HG03139 (cell line): ENCODE results near the gene MBNL2.

ENCODE experiments used
- ATAC-seq: cut with Tn5 transposase; IDR thresholded peaks from one replicate; pipeline ENCODE4 v1.9.1; 2021; ENCODE audit not compliant: unreplicated experiment

Gene MBNL2

DNA sequence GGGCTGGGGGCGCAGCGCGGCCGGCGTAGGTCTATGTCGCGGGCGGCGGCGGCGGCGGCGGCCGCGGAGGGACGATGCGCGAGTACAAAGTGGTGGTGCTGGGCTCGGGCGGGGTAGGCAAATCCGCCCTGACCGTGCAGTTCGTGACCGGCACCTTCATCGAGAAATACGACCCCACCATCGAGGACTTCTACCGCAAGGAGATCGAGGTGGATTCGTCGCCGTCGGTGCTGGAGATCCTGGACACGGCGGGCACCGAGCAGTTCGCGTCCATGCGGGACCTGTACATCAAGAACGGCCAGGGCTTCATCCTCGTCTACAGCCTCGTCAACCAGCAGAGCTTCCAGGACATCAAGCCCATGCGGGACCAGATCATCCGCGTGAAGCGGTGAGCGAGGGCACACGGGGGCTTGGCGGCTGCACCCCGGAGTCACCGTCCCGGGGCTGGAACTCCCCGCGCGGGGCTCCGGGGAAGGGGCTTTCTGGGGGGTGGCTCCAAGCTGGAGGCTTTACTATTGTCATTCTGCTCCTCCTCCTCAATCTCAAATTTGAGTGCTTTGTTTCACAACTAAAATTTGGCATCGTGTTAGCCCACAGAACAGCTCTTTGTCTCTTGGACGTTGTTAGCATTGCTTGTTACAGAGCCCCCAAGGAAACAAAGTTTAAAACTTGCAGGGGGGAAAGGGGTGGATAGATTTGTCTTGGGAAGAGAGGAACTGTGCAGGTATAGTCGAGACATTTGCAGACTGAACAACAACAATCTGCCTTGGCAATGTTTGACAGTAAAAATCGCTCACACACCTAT is 212.5 kb downstream of the MBNL2 start:
- ATAC-seq: peak; percentile 1

DNA sequence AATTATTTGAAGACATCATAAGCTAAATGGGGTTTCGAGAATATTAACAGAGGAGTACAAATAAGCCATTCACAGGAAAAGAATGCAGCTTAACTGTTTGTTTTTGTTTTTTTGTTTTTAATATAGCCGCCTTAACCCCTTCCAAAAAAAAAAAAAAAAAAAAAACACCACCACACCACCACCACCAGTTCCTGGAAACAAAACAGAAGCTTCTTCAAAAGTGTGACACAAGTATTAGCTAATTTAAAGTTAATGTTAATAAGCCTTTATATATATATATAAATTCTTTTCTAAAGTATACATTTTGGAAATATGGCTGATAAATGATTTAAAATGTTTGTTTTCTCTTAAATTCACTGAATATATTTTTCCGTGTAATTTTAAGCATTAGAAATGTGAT is 213.2 kb downstream of the MBNL2 start:
- no peak for ATAC-seq

GRCh38 chr13:97435794-97436193 is 213.7 kb downstream of the MBNL2 start:
- ATAC-seq: no peak

GRCh38 chr13:97436845-97437244 is 214.7 kb downstream of the MBNL2 start:
- ATAC-seq: no peak

DNA sequence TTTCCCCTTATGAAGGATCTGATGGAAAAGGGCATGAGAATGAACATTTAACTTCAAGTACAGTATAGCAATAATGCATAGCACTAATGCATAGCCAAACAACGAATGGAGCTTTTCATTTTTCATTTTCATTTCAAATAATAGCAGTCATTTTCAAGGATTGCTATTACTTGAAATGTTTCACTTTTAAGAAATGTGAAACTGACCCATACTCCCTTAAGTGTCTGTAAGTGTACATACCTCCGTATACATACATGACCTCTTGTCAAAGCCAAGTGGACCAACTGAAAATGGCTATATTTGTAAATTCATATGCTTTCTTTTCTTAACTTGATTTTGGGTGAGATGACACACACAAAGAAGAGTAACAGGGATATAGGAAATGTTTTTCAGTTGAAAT is 215.6 kb downstream of the MBNL2 start:
- ATAC-seq: no peak

DNA sequence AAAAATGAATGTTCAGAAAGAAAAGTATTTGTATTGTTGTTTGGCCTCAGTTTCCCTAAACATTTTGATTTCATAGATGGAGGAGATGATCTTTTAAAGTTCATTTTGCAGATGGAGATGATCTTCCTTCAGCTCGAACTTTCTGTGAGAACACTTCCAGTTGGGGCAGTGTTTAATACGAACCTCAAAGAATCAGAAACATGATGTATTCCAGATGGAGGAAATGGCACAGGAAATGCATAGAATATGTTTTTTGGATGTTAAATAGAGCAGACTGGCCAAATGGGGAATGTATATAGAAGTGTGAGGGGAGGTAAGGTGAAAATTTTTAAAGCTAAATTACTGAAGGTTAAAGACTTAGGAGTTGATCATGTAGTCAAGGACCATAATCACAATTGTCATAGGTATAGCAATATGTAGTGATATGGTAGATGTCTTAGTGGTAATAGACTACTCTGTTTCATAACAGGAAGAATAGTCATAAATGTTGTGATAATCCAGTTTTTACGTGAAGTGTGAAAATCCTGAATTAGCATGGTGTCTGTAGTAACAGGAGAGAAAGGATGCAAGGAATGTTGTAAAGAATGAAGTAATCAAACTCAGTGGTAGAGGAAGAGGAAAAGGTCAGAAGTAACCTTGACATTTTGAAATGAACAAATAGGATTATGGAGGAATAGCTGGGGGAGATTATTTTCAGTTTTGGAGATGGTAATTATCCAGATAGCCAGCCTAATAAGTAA is 216.9 kb downstream of the MBNL2 start:
- ATAC-seq: no peak

DNA sequence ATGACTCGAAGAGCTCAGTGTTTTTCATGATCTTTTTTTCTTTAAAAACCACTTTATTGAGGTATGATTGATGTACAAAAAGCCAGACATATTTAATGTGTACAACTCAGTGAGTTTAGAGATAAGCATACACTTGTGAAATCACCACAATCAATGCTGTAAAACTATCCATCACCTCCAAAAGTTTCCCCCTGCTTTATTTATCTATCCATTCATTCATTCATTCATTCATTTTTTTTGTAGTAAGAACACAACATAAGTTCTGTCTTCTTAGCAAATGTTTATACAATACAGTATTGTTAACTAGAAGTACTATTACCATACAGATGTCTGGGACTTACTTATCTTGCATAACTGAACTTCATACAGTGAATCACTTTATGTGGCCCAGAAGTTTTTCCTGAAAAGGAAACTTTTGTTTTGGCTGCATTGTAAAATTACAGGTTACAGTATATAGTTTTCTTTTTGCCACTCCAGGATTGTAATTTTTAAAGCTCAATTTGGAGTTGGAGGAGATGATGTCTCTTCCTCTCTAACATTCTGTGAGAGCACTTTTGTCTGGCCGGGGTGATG is 218.6 kb downstream of the MBNL2 start:
- no peak for ATAC-seq

DNA sequence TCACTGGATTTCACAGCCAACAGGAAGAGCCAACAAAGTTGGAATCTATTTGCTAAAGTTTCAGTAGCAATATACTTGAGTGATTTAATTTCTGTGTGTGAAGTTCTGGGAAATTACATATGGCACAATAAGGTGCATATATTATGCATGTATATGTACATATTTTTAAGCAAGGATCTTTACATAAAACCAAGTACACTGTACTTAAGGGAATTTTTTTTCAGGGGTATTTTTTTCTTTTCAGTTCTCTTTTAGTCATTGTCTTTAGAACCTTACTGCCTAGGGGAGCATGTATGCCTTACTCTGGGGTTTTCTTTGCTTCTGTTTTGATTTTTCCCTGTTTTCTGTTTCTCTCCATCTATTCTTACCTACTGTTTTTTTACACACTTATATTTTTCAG is 219.2 kb downstream of the MBNL2 start:
- no peak for ATAC-seq
